HG03520 (cell line): ENCODE results near the gene CCDC92.
"Not testable (repeated sequence)": the region's sequence is repeated elsewhere in the genome, so short reads cannot be mapped to it uniquely, and the experiment has no call there.

Experiments
- ATAC-seq: cut with Tn5 transposase; IDR thresholded peaks from one replicate; pipeline ENCODE4 v1.9.1; 2021; ENCODE audit warnings: mild to moderate bottlenecking, moderate library complexity; ENCODE audit not compliant: unreplicated experiment

The CCDC92 gene

DNA sequence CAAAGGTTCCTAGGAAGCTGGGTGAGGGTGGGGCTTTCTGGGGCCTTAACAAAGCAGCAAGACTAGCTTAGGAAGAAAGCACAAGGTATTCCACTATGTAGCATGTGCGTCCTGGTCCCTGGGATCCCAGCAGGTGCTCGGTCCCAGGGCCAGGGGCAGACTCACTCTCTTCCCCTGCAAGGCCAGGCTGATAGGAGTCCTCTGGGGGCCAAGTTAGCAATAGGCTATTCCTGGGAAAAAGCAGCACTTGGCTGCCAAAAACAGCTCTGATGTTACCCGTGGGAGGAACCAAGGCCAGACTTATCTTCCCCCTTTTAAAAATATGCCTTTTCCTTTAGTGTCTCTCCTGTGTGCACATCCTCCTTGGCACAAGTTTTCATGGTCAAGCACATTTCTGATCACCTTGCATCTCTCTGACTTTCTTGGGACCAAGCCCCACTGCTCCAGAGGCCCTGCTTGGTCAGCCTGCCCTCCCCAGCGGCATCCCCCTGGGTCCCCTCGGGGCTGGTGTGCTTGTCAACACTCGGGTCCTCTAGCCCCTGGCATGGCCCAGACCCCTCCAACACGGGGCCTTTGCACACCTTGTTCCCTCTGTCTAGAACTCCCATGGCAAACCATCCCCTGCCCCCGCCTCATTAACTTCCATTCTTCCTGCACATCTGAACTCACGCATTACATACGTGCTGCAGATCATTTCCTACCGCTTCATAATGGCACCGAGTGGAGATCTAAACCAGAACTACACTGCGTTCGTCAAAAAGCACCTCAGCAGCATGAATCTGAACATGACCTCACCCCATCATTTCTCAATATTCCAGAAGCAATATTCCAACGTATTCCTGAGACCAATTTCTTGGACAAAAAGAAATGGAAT, 21.9 kb downstream of the CCDC92 start:
- ATAC-seq: no peak

DNA sequence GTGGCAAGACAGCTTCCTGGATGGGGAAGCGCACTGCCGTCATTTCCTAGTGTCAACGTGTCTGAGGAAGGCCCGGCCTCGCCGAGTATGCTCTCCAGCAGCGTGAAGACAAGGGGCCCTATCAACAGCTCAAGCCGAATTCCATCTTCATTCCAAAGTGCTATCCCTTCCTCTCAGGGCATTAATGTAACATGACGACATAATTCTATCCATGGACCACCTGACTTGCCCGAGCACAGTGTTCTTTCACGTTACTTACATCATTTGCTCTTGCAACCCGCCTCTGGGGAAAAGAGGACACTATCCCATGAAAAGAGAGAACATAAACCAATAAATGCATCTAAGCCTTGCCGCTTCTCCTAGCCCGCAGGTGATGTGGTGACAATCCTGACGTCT, 22.9 kb downstream of the CCDC92 start:
- no peak for ATAC-seq

- ATAC-seq: no peak
Measured at GRCh38 chr12:123948796-123949769, 23.5 kb downstream of the CCDC92 start.

DNA sequence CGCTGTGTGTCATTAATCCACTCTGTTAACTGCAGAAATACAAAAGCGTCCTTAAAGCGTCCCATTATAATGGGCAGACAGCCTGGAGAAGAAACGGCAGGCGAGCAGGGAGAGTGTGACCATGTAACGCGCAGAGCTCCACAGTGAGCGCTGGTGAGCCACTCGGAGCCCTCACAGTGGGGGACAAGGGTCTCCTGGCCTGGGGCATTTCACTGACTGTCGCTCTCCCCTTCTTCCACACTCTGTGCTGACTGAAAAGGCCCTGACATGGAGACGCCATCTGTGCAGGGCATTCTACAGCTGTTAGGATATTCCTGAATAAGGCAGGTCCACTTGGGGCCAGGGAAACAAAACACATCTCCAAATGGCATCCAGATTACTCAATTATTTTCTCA, 24.2 kb downstream of the CCDC92 start:
- no peak for ATAC-seq

DNA sequence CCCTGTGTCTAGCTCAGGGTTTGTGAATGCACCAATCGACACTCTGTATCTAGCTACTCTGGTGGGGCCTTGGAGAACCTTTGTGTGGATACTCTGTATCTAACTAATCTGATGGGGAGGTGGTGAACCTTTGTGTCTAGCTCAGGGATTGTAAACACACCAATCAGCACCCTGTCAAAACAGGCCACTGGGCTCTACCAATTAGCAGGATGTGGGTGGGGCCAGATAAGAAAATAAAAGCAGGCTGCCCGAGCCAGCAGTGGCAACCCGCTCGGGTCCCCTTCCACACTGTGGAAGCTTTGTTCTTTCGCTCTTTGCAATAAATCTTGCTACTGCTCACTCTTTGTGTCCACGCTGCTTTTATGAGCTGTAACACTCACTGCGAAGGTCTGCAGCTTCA, 25.1 kb downstream of the CCDC92 start:
- not testable (repeated sequence) for ATAC-seq

- not testable (repeated sequence) for ATAC-seq
Measured at GRCh38 chr12:123946516-123947505, 25.8 kb downstream of the CCDC92 start.

DNA sequence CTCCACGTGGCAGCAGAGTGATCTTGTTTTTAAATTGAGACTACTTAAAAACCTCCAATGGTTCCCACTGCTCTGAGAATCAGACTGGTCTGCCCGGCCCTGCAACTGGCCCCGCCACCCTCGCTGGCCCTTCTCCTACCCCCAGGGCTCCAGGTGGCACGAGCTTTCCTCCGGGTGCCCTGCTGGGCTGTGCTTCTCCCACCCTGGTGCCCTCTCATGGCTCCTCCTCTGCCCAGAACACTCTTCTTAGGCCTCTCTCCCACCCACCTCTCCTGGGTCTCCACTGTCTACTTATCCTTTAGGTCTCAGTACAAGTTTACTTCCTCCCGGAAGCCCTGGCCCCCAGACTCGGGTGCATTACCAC, 26.5 kb downstream of the CCDC92 start:
- no peak for ATAC-seq

- ATAC-seq: no peak
Measured at GRCh38 chr12:123945287-123946151, 27.1 kb downstream of the CCDC92 start.

GRCh38 chr12:123944696-123945095, 27.9 kb downstream of the CCDC92 start:
- ATAC-seq: no peak

DNA sequence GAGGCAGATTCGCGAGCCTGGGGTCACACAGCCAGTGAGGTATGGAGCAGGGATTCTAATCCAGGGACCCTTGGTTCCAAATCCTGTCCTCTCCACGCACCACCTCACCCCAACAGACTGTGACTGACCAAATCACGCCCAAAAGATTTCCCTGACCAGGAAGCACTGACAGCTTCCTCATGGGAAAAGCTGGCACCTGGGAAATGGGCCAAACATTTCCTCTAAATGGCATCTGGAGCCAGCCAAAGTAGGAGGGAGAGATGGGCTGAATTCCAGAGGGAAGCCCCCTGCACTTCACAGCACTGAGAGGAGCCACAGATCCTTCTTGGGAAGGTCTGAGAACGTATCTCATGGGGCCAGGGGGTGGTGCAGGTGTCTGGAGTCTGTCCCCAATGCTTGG, 28.8 kb downstream of the CCDC92 start:
- ATAC-seq: no peak

- no peak for ATAC-seq
Measured at GRCh38 chr12:123942911-123943648, 29.6 kb downstream of the CCDC92 start.

GRCh38 chr12:123942238-123942653, 30.4 kb downstream of the CCDC92 start:
- ATAC-seq: no peak

GRCh38 chr12:123941624-123942237, 30.9 kb downstream of the CCDC92 start:
- ATAC-seq: no peak

- no peak for ATAC-seq
Measured at GRCh38 chr12:123941000-123941399, 31.6 kb downstream of the CCDC92 start.

DNA sequence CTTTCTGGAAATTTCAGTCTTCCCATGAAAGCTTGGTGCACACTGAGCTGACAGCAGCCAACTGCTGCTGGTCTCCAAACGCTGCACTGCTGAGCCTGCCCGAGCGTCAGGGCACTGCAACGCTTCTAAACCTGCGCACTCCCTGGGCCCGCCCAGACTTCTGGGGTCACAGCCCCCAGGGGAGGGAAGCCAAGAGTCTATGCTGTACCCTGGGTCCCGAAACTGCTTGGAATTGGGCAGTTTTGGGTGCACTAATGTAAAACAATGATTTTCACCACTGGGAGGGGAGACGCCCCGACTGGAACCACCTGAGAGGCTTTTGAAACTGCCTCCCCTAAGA, 32.0 kb downstream of the CCDC92 start:
- ATAC-seq: no peak

DNA sequence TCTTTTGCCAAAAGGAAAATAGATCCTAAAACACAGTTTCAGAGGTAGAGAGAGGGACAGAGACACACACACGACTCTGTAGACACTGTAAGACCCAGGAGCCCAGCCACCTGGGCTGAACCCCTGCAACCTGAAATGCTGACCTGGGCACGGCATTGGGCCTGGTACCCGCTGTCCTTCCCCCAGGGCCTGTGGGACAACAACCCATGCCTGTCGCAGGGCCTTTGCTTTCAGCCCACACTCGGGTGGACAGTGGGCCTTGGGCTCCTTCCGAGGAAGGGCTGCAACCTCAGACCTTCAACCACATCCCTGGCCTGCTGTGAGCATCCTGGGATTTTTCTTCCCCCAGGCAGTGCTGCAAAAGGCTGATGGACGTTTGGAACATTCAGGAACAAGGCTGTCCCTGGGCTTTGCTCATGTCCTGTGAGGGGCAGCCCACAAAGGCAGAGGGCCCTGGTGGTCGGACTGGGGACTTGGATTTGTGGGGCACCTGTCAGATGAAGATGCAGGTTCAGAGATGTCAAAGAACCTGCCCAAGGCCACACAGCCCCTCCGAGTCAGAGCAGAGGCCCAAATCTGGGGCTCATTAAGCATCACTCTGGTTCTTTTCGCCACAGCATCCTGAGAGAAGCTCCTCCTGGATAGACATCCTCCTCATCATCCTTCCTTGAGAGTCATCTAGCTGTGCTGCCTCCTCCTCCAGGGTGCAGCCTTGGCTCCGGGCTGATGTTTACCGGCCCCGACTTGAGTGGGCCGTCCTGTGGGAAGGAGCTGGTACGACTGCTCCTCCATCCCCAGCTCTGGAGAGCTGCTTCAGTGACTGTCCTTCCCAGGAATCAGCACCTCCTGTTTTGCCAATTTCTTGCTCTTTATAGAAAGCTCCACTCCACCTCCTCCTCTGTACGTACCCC, 32.7 kb downstream of the CCDC92 start:
- no peak for ATAC-seq

GRCh38 chr12:123938679-123939480, 33.8 kb downstream of the CCDC92 start:
- ATAC-seq: no peak
